HG03039 (cell line): Measurements from ENCODE around the gene FBXO5.
"Not testable (repeated sequence)": the region's sequence is repeated elsewhere in the genome, so short reads cannot be mapped to it uniquely, and the experiment has no call there.

Source experiments
- ATAC-seq: cut with Tn5 transposase; IDR thresholded peaks from one replicate; pipeline ENCODE4 v1.9.1; 2021; ENCODE audit warnings: mild to moderate bottlenecking, moderate library complexity; ENCODE audit not compliant: unreplicated experiment

The FBXO5 gene, protein sequence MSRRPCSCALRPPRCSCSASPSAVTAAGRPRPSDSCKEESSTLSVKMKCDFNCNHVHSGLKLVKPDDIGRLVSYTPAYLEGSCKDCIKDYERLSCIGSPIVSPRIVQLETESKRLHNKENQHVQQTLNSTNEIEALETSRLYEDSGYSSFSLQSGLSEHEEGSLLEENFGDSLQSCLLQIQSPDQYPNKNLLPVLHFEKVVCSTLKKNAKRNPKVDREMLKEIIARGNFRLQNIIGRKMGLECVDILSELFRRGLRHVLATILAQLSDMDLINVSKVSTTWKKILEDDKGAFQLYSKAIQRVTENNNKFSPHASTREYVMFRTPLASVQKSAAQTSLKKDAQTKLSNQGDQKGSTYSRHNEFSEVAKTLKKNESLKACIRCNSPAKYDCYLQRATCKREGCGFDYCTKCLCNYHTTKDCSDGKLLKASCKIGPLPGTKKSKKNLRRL

GRCh38 chr6:152982904-152983636, at the start of gene FBXO5:
FBXO5 (minus strand) TSS chr6:152983041; CDS start chr6:152982959, 82 bp downstream.
- ATAC-seq, result peak; percentile 80

DNA sequence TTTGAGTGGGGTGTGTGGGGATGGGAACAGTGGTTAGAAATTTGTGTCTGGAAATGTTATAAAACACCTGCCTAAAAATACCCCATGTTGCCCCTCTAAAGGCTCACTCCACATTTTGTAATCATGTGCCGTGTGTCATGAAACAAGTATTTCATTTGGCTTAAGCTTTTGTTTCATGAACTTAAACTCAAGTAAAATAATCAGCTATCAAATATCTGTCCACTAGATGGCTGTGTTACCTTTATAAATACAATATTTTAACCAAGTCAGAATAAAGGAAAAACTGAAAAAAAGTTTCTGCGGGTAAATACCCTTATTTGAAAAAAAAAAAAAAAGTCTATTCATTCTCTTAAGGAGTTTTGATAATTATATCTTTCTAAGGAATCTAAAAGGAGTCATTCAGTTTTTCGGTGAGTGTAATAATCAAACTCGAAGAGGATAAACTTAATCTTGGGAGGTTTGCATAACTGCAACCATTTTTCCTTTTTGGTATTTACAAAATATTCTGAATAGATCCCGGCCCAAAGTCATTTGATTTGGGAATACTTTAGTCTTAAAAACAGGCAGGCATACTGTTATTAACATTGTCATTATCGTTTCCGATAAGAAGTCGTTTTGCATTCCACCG, 49.5 kb upstream of the FBXO5 start:
- ATAC-seq, result no peak

DNA sequence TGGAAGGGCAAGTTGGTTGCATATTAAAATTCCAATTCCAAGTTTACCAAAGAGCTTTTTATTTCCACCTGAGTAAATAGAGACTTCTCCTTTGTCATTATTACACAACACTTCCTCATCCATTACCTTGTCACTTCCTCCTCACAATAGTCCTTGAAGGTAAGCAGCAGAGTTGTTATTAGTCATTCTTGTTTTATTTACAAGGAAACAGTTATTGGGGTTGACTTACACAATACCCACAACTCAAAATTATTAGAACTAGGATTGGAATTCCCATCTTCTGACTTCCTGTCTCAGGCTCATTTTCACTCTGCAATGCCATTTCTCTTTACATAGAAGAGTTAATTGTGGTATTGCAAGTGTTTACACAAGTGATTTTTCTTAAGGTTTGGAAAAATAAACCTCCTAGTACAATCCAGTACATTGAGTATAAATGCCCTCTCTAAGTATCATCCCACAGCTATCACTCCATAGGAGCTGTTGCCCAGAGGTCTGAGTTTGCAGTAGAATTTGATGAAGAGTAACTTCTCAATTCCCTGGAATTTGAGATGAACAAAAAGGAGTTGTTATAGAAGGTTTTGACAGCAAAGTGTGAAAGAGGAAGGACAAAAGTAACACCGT, 48.6 kb upstream of the FBXO5 start:
- no peak for ATAC-seq

DNA sequence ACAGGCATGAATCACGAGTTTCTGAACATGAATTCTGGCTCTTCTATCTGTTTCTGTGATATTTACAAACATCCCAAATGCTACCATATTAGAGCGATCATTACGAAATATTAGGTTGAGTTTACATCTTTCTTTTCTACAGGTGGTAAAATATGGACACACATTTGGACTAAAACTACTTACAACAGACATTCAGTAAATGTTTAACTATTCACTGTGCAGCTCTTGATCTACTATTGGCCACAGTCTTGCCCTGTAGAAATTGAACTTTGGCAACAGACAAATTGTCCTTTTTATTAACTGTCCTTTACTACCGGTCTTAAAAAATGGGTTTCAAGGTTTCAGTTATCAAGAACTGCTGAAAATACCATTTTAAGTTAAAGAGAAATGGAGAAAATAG, 46.1 kb upstream of the FBXO5 start:
- ATAC-seq, result no peak

- no peak for ATAC-seq
Measured at GRCh38 chr6:153028286-153028685, 45.4 kb upstream of the FBXO5 start.

GRCh38 chr6:153027480-153027879, 44.6 kb upstream of the FBXO5 start:
- no peak for ATAC-seq

GRCh38 chr6:153024709-153025017, 41.8 kb upstream of the FBXO5 start:
- ATAC-seq, result peak; percentile 3

- peak; percentile 99 for ATAC-seq
Measured at GRCh38 chr6:153023977-153024708, 41.3 kb upstream of the FBXO5 start.

GRCh38 chr6:153018355-153018754, 35.5 kb upstream of the FBXO5 start:
- ATAC-seq, result no peak

DNA sequence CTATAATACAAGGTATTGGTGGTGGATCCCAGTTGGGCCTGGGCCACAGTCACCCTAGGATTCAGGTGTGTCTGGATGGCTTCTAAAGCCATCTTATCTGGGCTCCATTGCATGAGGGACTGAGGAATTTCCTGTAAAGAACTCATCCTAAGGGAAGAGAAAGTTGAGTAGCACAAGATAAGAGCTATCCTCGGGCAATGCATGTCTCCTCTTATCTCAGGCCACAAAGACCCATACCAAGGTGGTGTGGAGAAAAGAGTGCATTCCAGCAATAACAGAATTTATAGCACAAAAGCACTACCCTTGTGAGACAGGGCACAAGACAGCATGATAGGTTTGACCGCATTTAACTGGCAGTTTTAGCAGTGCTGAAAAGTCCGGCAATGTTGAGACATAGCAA, 34.0 kb upstream of the FBXO5 start:
- no peak for ATAC-seq

DNA sequence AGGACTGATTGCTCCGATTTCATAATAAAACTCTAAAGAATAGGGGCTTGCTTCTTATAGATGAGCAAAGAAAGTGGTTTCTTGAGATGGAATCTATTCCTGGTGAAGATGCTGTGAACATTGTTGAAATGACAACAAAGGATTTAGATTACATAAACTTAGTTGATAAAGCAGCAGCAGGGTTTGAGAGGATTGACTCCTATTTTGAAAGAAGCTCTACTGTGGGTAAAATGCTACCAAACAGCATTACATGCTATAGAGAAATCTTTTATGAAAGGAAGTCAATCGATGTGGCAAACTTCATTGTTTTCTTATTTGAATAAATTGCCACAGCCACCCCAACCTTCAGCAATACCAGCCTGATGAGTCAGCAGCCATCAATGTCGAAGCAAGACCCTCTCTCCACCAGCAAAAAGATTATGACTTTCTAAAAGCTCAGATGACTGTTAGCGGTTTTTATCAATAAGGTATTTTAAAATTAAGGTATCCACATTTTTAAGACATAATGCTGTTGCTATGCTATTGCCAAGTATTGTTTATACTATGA, 32.3 kb upstream of the FBXO5 start:
- ATAC-seq, result no peak

DNA sequence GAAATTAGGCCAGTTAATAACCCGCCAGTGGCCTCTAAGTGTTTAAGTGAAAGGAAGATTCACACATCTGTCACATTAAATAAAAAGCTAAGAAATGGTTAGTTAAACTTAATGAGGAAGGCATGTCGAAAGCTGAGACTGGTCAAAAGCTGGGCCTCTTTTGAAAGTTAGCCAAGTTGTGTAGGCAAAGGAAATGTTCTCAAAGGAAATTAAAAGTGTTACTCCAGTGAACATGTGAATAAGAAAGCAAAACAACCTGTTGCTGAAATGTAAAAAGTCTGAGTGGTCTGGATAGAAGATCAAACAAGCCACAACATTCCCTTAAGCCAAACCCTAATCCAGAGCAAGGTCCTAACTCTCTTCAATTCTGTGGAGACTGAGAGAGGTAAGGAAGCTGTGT, 30.6 kb upstream of the FBXO5 start:
- no peak for ATAC-seq

DNA sequence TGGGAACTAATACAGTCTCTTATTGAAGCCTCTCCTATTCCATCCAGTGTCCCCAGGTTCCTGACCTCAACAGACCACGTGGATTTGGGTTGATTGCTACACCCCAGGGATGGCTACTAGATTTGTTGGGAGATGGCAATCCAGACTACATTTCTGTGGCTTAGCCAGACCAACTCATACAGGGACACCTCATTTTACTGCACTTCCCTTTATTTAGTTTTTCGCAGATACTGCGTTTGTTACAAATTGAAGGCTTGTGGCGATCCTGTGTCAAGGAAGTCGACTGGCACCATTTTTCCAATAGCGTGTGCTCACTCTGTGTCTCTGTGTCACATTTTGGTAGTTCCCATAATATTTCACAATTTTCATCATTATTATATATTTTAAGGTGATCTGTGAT, 30.0 kb upstream of the FBXO5 start:
- no peak for ATAC-seq

DNA sequence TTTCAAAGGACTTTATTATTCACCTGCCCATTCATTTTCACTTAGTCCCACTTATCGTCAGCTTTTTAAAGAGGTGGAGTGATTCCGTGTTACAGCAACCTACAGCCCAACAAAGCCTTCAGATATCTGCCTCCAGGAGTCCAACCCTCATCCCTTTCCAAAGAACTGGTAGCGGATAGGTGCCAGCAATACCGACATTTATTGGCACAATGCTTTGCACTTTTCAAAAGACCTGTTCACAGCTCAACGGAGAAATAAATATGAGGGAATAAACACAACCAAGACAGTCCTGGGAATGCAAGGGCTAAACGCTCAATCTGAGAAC, 20.5 kb upstream of the FBXO5 start:
- ATAC-seq, result no peak

GRCh38 chr6:153002613-153003365, 19.9 kb upstream of the FBXO5 start, which contains the start of gene MTRF1L:
MTRF1L (minus strand) TSS chr6:153002709; CDS start chr6:153002685, 24 bp downstream.
- peak; percentile 96 for ATAC-seq

DNA sequence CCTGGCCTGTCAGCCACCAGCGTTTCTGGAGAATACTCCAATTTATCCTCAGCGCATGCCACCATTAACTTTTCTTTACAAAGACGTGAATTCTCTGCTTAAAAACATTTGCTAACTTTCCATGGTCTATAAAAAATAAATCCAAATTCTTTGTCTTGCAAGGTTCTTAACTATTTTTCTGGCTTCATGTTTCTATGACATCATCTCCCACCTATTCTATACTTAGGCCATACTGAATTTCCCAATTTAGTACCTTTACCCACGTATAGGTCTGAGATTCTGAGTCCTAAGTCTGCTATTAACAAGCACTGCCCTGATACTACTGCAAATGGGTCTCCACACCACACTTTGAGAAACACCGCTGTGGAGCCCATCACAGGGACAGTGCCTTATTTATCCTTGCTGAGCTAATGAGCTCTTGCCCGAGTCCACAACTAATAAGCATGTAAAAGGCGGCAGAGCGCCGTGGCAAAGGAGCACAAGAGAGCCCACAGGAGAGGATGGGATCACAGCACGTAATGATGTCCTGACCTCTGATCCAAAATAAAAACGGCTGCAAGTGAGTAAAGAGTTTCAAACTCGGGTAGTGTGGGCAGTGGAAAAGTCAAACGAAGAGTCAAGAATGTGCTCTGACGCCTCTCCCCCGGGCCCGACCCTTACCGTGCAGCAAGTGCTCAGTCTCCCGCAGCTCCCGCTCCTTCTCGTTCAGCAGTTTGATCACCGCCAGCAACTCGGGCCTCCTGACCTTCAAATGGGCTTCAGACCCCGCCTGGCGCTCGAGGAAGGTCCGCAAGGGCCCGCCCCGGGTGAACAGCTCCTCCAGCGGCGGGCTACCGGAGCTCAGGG, 19.1 kb upstream of the FBXO5 start:
- peak; percentile 15 for ATAC-seq

- ATAC-seq, result not testable (repeated sequence)
Measured at GRCh38 chr6:153000790-153001189, 17.9 kb upstream of the FBXO5 start.

DNA sequence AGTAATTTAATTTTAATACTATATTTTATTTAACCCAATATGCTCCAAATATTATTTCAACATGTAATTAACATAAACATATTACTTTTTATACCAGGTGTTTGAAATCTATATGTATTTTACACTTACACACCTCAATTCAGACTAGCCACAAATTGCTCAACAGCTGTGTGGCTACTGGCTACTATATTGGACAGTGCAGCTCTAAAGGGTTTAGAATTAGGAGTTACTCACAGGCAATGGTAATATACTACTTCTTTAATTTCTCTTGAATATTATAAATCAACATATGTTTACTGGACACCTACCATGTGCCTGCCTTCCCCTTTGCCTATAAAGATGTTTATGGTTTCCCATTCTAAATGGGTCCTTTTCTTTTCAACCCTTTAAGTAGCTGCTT, 17.4 kb upstream of the FBXO5 start:
- no peak for ATAC-seq

- not testable (repeated sequence) for ATAC-seq
Measured at GRCh38 chr6:152999538-152999937, 16.7 kb upstream of the FBXO5 start.
